NOMO-1 (cell line): ENCODE results near the gene PPP3R2.

Experiments
- DNase-seq, 2 experiments: peaks; one replicate each; lab custom pipeline; 2025; ENCODE audit not compliant: unreplicated experiment in 2 of 2; lab: John Stamatoyannopoulos, UW

Gene PPP3R2, protein sequence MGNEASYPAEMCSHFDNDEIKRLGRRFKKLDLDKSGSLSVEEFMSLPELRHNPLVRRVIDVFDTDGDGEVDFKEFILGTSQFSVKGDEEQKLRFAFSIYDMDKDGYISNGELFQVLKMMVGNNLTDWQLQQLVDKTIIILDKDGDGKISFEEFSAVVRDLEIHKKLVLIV

DNA sequence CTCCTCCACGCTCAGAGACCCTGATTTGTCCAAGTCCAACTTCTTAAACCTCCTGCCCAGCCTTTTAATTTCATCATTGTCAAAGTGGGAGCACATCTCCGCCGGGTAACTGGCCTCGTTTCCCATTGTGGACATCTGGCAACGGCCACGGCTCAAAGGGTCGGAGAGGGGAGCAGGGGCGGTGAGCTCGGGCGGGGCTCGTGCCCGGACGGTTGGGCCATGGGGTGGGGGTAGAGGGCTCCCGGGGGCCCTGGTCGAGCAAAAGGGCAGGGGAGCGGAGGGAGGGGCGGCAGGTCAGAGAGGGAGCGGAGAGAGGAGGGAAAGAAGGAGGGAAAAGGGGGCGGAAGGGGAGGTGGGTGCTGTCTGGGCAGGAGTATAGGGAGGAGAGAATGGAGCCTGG, at the start of gene PPP3R2:
Gene PPP3R2, minus strand, starts transcription at position 174 of the 400 bp plus-strand sequence. Its CDS starts 48 bp downstream, at position 126.
- DNase-seq: no peak

DNA sequence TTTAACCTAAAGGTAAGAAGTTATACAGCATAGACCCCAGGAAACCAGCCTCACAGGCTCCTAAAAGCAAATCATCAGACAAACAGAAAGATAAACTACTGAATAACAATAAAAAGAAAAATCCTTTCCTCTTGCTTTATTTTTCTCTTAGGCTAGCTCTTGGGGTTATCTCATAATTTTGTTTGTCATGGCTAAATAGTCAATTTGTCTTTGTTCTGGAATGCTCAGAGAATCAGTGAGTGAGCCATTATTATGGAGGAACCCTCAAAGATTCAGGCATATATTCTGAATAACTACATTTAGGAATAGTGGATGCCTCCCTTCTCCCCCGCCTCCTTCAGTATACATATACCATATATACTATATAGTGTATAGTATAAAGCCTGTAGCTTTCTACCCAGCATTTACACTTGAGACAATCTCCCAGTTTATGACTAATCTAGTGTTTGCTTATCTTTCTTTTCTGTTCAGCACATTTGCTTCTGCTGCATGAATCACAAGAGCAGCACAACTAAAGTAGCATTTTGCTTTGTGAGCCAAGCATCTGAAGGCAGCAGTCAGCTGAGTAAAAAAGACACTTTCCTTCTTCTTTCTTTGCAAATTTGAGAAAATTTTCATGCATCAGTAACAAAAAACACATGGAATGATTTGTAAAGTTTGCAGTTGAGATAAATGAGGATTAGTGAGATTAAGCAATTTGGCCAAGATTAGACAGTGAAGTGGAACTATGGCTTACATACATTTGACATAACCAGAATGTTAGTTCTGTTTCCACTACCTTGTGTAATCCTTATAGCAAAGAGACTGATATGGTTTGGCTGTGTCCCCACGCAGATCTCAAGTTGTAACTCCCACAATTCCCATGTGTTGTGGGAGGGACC, 45.3 kb upstream of the PPP3R2 start:
- no peak for DNase-seq

DNA sequence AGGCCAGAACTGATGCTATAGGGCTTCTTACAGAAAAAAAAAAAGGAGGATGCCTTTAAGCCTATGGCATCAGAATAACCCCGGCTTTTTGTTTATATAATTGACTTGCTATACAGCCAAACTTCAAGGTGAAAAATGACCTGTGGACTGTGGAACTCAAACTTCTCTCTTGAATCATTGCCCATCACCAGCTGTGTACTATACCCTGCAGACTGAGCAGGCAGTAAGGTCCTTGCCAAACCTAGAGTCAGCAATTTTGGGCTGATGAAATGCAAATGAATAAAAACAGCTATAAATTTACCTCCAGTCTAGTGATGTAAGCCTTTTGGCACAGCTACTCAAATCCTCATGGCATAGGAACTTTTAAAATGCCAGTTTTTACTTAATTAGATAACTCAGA, 44.5 kb upstream of the PPP3R2 start:
- DNase-seq: no peak

DNA sequence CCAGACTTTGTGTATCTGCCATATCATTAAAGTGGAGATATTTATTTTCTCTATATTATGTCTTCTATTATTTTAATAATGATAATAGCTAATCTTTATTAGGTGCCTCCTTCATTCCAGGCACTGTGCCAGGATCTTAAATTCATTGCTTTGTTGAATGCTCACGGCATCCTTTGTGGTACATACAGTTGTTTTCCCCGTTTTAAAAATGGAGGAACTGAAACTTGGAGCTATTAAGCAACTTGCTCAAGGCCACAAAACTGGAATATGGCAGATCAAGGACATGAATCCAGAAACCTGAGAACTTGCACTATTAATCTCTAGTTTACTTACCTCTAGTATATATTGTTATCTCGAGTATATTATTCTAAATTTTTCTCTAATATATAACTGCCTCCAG, 41.5 kb upstream of the PPP3R2 start:
- peak; percentile 52 to 62 for DNase-seq

DNA sequence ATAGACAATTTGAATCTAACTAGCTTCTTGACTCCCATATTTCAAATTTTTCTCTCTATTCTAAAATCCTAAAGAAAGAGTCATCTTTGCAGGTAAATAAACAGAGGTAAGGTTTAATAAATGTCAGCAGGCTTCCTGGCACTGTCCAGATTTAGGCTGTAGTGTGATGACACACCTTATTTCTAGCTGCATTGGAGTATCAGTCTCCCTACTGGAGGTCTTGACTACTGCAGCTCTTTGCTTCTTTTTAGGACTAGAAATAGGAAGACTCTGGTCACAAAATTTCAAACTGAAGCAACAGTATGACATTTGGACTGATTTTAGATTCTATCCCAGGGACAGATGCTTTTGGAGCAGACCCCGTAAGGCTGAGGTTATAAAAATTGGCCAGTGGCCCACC, 40.7 kb upstream of the PPP3R2 start:
- DNase-seq: no peak

DNA sequence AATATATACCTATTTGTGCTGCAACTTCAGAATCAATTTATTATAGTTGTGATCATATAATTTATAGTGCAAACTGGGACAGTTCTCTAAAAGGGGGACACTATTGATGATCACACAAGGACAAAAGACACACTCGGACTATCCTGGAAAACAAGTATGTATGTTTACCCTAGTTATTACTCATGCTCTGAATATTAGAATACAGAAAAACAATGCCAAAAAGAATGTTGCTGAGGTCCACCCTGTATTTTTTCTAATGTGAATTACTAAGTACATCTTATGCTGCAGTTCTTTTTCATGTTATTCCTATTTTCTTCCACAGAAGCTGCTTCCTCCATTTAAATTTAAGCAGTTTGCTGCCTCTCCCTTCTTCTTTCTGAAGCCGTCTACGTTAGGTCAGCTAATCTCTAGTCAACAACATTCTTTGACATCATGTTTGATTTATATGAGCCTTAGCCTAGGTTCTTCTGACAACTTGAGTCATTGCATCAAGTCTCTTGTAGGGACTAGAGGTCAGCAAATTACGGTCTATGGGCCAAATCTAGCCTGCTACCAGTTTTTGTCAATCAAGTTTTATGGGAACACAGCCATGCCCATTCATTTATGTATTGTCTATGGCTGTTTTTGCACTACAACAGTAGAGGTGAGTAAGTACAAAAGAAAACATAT, 40.1 kb upstream of the PPP3R2 start:
- DNase-seq: peak in 1 of 2 experiments; percentile 44

DNA sequence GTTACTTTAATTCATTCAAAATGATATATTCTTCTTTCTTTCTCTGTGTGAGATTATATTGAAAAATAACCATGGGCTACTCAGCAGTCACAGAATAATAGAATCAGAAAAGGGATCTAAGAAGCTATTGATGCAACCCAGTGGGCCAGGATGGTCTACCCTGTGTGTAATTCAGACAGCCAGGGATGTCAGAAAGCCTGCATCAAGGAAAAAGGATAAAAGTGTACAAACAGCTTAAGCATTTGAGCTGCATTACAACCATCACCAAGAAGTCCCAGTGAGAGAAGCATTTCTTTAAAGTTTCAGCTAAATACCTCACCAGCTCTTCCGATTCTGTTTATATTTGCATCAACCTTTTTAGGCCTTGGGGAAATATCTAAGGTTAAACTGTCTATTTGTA, 37.8 kb upstream of the PPP3R2 start:
- DNase-seq: no peak

DNA sequence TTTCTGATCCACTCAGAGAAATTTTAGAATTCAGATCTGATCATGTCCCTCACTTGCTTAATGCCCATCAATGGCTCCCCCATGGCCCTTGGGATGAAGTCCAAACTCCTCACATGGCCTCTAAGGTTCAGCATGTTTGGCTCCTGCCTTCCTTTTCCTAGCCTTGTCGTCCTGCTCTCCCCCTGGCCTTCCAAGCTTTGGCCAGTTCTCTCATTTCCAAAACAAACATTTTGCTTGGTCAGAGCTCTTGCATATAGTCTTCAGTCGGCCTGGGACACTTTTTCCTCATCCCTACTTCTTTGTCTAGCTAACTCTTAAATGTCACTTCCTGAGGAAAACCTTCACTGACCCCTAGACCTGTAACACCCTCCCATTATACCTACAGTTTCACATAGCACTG, 37.1 kb upstream of the PPP3R2 start:
- no peak for DNase-seq

DNA sequence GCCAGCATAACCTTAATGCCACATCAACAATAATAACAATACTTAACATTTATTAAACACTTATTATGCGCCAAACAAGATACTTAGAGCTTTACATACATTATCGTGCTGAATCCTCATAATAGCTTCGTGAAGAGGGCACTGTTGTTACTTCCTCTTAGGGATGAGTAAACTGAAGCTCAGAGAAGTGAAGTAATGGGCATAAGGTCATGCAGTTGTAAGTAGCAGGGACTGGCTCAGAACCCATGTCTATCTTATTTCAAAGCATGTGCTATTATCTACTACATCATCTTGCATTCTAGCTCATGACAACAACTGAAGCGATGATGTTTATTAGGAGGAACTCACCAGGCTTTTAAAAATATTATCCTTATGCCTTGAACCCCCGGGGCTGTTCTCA, 34.9 kb upstream of the PPP3R2 start:
- peak; percentile 33 to 78 for DNase-seq

DNA sequence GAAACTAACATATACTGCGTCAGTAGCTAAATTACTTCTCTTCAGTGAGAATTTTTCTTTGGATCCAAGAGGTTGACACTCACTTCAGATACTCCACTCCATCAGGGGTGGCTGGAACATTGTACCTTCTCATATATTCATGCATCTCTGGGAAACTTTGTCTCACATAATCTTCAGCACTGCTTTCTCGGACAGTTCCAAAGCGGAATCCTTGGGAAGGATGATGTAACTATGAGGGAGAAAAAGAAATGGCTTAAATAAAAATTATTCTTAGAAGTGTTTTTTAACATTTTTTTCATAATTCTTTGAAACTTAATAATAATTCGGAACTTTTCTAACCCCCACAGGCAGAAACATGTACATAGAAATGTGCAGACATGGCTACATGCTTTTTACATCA, 33.4 kb upstream of the PPP3R2 start:
- DNase-seq: no peak

DNA sequence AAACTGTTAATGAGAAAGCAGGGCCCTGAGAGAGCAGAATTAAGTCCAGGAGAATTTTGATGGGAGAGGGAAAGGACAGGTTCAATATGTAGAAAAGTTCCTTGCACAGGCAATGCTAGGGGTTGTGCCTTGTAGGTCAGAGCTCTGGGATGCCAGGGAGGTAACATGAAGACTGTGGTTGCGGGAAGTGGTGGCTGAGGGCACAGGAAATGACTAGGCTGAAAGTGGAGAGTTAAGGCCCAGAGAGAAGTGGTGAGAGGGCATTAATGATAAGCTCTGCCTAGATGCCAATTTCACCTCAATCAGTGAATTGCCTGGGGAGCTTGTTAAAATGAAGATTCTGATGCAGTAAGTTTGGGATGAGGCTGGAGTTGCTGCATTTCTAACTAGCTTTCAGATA, 31.5 kb upstream of the PPP3R2 start:
- DNase-seq: peak; percentile 34 to 71

DNA sequence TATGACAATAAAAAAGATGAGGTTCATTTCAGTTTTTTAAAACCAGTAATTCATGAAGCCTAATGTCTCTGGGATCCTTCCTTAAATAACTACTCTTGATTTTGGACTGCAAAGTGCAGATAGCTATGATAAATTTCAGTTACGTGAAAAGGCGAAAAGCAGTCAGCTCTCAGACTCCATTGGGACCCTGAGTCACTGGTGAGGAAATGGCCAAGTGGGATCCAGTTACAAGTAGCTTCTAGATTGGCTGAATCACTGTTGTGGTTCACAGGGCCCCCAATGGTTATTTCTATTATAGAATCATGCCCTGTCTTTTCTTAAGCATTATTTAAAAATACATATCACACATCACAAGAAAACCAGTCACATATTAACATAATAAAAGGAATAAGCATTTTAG, 31.1 kb upstream of the PPP3R2 start:
- DNase-seq: no peak

DNA sequence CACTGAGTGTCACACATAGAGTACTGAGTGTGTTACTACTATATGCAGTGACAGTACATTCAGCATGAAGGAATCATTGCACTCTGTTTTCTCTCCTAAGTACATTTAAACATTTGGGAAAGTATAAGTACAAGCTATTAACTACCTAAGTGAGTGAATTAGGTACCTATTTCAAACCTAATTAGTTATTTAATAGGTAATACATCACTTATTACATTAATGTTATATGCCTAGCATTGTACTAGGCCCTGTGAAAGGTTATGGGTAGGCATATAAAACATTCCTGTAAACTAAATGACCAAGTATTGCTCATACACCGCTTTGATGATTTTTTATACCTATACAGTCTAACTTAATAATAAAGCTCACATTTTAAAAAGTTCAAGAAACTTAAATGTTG, 25.7 kb upstream of the PPP3R2 start:
- DNase-seq: no peak

DNA sequence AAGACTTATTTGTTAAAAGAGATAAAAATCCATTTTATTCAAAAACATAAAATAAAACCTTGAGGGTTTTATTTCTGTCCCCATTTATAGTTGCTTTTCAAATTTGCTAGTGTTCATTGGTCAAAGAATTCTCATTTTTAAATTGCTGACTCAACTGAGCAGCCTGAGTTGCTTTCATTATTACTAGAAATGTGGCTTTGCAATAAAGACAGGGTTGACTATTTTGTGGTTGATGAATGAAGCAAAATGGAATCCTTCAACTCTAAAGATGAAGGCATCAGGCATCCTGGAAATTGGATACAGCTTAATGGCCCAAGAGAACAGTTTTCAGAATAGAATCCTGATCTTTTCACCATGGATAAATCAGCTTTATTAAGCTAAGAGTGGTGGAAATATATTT, 23.9 kb upstream of the PPP3R2 start:
- DNase-seq: no peak

DNA sequence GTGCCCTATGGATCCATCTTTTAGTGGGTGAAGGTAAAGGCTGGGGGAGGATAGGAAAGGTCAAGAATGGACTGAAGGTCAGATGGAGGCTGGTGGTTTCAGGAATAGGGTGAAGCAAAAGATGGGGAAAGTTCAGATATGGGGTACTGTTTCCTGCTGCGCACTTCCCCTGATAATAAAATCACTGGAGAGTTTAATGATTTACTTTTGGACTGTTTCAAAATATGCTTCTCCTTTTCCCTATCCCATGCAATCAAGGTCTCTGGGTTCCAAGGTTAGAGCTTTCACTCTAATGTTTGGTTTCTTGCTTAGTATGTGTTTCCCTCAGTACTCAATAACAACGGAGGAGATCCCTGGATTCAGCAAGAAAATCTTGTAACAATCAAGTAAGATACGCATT, 10.8 kb upstream of the PPP3R2 start:
- DNase-seq: no peak

DNA sequence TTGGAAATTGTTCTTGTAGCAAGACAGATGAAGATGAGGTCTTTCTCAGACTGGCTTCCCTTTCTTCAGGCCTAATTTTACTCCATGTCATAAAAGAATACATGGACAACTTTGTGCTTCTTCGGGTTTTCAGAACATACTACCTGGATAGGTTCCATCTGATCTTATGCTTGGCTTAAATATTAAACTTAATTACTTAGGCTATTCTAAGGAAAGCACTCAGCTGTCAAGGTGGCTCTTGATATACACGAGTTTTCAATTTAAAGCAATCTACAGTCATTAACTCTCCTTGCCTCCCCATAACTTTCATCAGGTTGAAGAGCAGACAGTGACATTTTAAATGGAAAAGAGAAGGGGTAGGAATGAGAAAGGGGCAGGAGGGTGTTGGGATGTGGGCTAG, 9.5 kb upstream of the PPP3R2 start:
- DNase-seq: no peak

DNA sequence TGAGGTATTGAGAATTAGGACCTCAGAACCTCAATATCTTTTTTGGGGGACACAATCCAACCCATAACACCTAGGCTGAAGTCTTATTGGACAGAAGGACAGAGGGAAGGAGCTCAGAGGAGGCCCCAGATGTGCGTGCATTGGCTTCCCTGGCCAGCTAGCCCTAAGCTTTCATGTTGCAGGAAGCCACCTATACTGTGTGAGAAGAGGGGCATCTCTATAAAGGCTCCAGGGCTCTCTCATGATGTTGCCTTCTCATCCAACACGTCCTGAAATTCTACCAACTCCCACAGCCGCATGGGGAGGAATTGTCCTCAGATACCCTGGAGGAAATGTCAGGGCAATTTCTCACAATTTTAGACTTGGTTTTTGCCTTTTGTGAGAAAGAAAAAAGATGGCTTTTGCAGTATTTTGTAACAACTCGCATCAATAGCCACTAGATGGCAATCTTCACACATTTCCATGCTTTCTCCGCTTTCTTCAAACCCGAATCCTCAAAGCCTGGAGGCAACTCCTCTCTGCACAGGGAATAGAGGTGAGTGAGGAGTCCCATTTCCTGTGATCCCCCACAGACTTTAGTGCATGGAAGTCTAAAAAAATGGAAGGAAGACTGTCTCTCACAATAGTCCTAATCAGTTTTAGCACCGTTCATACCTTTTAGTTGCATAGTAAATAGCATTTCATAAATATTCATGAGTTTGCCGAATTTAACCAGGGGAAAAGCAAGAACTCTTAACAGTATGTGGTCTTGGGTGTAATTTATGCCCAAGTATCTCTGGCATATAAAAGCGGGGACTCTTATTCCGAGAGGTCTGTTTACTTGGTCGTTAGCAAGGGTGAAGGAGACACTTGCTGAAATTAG, 7.4 kb upstream of the PPP3R2 start:
- DNase-seq: peak in 1 of 2 experiments; percentile 51

DNA sequence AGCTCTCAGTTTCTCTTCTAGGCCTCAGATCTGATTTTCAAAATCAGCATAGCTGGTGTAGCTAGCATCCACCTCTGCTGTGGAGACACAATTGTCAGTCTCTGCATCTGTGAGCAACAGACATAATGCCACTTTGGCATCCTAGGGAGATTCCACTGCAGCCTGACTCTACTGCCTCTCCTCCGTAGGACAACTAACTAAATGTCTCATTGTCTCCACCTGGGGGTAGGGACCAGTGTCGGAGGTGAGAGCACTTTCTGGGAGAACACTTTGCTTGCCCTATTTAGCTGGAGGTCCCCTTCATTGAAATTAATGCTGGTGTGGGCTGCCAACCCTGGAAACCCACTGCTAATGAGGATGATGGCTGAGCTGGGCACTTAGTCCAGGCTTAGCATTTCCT, 1.4 kb downstream of the PPP3R2 start:
- DNase-seq: no peak

DNA sequence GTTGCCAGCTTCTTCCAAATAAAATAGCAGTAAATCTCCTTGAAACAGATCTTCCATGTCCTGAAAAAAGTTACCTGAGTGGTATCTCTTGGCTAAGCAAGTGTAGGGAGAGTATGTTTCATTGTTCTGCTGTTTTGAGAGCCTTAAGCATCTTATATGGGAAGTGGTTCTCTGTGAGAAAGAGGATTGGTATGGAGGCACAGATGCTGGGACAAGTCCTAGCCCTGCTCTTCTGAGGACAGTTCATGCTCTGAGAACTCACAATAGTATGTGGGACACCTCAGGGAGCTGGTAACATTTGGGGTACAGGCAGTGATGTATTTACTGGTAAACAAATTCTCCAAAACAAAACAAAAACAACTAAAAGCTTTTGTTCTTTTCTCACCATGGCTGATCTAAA, 2.0 kb downstream of the PPP3R2 start:
- DNase-seq: no peak

DNA sequence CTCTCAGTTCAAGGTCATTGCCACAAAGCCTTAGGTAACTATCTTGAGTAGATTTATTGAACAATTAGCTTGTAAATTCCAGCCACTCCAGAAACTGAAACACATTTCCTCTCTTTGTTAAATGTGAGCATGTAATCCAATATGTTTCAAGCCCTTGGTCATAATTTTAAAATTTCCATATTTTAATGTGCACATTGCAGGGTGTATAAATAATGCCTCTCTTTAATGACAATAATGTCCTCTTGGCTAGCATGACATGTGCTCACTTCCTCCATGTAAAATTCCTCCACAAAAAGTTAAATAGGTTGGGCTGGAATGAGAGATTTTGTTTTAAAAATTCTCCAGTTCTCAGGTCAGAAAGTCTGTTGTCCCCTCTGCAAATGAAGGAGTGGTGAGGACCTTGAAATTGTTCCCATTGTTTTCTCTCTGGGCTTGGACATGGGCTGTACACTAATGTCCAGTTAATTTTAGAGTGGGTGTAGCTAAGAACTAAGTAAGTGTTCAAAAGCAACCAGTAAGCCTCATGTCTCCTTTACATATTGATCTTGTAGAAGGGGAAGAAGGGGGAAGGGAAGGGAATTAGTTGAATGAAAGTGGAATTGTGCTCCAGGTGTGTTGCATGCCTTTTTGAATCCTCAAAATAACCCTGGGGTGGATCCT, 2.9 kb downstream of the PPP3R2 start:
- no peak for DNase-seq
